NCI-H1436 treated with DMSO at 0.1 percent for 48 hours (cell line): ENCODE results near the gene VSTM2L.

Source experiments
- DNase-seq: peaks from one replicate; lab custom pipeline; 2025; lab: John Stamatoyannopoulos, UW

The VSTM2L gene

GRCh38 chr20:37878835-37879599, 23.9 kb upstream of the VSTM2L start:
- no peak for DNase-seq

GRCh38 chr20:37879843-37880242, 23.1 kb upstream of the VSTM2L start:
- DNase-seq = no peak

- DNase-seq = no peak
Measured at GRCh38 chr20:37880726-37881591, 22.0 kb upstream of the VSTM2L start.

GRCh38 chr20:37881601-37882343, 21.2 kb upstream of the VSTM2L start:
- no peak for DNase-seq

DNA sequence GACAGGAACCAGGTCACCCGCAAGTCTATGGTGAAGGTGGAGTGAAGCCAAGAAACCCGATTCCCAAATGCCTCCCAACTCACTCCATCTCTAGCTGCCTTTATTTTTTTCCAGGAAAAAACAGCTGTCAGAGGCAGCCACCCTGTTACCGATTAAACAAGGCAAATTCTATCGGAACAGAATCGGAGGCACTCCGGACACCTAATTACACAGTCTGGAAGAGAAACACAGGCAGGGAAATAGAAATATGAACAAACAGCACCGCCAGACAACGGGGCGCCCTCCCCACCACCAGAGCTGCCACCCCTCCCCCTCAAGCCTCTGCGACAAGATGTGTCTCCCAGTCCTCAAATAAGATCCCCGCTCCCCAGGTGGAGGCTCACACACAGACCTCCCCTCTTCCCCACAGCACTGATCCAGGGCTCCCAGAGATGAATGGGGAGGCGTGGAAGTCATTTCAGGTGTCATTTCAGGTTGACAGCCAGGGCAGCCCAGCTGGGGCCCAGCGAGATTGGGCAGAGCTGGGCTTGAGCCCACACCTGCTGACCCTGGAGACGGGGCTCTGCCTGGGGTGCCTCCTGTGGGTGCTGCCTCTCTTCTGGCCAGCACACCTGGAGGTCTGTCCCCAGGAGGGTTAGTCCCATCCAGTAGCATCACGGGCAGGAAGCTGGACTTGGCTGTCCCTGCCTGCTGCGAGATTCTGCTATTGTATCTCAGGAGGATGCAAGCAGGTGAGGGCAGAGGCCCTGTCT, 19.8 kb upstream of the VSTM2L start:
- DNase-seq = no peak

DNA sequence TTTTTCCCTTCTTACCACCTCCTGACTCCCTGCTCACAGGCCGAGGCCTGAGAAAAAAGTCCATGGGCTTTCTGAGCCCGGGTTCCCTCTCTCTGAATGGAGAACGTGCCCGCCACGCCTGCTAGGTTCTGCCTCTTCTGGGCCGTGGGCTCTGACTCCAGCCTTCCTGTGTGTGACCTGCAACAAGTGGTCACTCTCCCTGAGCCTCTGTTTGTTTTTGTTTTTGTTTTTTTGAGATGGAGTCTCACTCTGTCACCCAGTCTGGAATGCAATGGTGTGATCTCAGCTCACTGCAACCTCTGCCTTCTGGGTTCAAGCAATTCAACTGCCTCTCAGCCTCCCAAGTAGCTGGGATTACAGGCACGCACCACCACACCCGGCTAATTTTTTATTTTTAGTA, 17.9 kb upstream of the VSTM2L start:
- DNase-seq = no peak

DNA sequence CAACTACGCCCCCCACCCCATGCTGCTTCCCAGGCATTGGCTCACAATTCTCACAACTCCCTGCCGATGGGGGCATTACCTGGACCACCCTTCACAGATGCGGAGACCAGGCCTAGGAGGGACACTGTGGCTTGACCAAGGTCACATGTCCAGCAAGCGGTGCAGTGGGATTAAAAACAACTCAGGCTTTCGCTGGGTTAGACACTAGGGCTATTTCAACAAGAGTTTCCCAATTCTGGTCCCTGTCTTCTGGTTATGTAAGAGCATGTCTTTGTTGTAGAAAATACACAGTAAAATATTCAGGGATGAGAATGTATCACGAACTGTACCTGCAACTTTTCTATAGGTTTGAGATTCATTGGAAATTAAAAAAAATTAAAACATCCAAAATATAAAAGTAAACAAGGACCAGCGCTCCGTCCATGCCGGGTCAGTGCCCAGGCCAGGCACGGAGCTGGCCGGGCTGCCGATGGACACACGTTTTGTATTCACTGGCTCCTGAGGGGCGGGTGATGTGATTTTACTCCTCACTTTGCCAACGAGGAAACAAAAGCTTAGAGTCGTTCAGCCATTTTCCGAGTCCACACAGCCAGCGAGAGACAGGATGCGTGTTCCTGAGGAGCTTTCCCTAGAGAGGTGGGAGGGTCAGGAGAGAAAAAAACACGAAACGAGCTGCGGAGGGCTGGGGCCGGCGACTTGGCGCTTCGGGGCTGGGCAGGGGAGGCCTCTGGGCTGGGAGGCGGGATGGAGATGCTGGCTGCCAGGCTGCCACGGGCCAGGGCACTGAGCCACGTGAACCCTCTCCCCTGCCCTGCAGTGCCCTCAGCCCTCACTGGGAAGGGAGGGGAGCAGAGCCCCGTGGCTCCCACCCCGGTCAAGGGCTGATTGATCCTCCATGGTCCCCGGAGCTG, 17.1 kb upstream of the VSTM2L start:
- DNase-seq = no peak

GRCh38 chr20:37886851-37887297, 16.1 kb upstream of the VSTM2L start:
- DNase-seq = no peak

GRCh38 chr20:37888641-37889040, 14.3 kb upstream of the VSTM2L start:
- DNase-seq = no peak

DNA sequence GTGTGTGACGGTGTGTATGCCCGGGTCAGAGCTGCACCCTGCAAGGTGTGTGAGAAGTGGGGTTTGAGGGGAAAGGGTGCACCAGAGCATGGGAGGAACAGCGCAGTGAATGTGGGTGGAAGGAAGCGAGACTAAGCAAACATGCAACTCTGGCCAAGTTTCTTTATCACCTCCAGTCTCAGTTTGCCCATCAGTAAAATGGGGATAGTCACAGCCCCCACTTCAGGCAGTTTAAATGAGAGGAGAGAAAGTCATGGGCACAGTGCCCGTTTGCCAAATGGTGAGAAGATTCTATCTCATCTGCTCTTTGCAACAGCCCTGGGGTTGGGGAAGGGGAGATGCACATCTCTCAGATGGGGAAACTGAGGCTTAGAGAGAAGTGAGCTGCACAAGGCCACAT, 12.8 kb upstream of the VSTM2L start:
- no peak for DNase-seq

DNA sequence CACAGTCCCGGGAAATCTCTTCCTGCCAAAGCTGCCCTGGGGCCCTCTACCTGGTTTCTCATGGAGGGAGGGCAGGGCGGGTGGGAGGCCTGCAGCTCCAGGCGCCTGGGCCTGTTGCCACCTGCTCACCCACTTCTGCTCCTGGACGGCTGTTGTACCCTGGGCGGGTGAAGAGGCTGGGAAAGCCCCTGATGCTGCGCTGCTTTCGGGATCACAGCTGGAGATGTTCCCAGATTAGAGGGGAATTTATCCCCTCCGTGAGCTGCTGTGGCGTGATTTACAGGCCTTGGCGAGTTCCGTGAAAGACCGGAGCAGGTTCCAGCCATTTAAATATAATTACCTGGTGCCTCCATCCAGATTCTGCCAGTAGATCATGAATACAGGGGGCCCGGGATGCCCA, 12.3 kb upstream of the VSTM2L start:
- no peak for DNase-seq

- DNase-seq = no peak
Measured at GRCh38 chr20:37892001-37892400, 10.9 kb upstream of the VSTM2L start.

DNA sequence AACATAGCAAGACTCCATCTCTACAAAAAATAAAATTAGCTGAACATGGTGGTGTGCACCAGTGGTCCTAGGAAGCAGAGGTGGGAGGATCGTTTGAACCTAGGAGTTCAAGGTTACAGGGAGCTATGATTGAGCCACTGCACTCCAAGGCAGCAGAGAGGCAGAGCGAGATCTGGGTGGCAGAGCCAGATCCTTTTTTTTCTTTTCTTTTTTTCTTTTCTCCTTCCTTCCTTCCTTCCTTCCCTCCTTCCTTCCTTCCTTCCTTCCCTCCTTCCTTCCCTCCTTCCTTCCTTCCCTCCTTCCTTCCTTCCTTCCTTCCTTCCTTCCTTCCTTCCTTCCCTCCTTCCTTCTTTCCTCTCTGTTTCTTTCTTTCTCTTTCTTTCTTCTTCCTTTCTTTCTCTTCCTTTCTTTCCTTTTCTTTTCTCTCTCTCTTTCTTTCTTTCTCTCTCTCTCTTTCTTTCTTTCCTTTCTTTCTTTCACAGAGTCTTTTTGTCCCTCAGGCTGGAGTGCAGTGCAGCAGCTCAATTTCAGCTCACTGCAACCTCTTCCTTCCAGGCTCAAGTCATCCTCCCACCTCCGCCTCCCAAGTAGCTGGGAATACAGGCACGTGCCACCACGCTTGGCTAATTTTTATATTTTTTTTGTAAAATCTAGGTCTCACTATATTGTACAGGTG, 9.2 kb upstream of the VSTM2L start:
- DNase-seq = no peak

DNA sequence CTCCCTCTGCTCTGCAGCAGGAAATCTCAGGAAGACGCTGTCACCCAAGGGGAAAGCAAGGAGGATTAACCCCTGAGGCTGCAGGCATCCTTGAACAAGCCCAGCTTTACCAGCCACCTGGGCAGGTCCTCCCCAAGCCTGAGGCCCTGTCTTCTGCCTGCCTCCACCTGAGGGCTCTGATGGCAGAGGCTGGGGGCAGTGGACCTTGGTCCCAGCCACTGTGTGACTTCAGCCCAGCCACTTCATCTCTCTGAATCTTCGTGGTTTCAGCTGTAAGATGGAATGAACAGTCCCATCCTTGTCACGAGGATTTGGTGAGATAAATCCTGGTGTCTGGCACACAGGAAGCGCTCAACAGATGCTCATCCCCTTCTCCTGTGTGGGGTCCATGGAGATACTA, 8.5 kb upstream of the VSTM2L start:
- DNase-seq = no peak

GRCh38 chr20:37895166-37895565, 7.8 kb upstream of the VSTM2L start:
- no peak for DNase-seq

DNA sequence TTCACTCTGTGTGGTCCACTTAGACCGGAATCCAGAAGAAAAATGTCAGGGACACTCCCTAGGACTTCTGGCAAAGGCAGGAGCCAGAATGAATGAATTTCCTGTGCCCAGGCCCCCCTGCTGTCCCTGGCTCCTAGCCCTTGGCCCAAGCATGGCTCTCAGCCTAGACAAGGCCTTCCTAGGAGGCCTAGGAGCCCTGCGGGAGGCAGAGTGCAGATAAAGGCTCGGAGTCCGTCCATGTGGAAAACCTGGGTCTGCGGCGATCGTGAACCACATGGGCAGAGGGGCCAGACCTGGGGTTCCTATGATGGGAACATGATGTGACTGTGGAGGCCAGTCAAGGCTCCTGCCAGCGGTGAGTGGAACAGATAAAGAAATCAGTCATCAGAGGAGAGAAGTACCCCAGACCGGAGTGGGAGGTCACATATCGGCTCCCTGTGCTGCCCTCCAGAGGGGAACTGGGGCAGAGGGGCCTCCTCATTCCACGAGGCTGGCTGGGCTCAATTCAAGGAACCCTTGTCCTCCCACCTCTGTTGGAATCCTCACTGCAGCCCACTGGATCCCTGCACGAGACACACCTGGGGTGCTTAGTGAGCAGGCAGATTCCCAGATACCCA, 5.9 kb upstream of the VSTM2L start:
- no peak for DNase-seq

DNA sequence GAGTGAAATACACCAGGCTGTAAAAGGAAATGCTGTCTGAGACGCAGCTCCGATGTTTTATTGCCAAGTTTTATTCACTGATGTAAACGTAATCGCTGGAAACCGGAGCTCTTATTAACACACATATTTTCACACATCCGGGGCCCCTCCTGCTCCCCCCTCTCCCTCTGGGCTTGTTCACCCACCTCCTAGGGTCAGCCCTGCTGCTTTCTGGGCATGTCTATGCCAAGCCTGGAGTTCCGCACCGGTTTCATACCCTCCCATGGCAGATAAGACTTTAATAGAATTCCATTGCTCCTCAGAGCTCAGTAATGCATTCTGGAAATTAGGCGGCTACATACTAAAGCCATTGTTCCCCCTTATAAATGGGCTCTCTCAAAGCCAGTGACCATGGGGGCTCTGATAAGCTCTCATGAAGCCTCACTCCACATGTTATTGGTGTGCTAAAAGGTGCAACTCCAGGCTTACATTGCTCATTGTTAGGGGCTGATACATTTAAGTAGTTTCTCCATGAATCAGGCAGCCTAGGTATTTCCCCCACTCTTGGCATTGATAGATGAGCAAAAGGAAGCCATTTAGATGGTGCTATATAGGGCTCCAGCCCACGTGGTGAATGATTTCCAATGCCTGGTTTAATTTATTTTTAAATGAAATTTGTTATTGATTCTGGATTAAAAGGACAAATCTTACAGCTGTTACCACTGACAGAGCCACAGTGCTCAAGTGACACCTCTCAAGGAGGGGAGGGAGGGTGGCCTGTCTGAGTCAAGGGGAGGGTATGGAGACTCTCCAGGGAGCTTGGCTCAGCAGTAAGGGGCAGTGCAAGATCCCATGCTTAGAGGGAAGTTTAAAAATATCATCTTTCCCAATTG, 4.5 kb upstream of the VSTM2L start:
- DNase-seq = no peak

DNA sequence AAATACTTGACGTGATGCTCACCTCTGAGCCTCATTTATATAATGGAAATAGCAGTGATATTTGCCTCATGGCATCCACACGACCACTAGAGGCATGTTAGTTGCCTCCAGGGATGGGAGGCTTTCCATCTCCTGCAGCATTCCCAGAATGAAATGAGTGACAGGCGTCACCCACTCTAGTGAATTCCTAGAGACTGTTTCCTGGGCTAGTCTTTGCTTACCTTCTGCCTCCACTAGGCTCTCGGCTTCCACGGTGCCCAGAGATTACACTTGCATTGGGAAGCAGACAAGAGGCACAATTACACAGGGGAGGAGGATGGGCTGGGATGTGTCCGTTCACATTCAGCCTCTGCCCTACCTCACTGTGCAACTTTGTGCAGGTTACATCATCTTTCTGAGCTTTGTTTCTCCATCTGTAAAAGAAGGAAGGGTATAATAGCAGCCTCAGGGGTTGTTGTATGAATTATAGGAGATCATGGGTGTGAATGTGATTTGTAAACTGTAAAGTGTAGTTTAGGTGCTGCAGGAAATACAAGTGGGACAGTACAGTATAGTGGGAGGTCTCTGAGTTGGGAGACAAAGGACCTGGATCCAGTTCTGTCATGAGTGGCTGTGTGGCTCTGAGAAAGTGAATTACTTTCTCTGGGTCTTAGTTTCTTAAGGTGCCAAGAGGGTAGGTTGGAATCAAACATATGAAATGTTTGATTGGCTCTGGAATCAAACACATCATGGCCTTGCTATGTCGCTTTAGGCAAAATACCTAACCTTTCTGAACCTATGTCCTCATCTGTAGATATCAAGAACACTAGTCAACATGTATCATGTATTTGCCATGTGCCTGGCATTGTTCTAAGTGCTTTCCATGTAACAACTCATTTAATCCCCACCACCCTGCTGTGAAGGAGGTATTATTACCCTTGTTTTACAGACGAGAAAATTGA, 3.6 kb upstream of the VSTM2L start:
- DNase-seq = no peak
